ENCODE measurements around the gene ZDHHC23. TPM values are rescaled to one million over a fixed set of nuclear protein-coding genes. Genes with fewer than 3 reads are reported as not detected.

ZDHHC23 gene
- total RNA-seq, 2 donors from 2014 or later = 14.6 to 15.9 TPM

- WGBS, 2 experiments (ENCODE audit: insufficient coverage in 1 of 2, insufficient read length in 1 of 2) = 80 to 84% methylated on average over 1 to 2 of the region's 2 CpGs
- Mint-ChIP-seq H3K27me3 (ENCODE audit: insufficient read depth) (no peaks in the 10 kb centered on the region), H3K4me1 (no peaks in the 10 kb centered on the region), H3K27ac (no peak overlapping the region), H3K9me3 (peaks cover 24% of the 10 kb centered on the region), H3K36me3 (ENCODE audit: low read depth) (peaks cover 7% of the 10 kb centered on the region), H3K4me3 (no peak overlapping the region)
- H3K36me3 ChIP-seq (ENCODE audit: control insufficient read depth, insufficient read depth, low read length) = no peaks in the 10 kb centered on the region
- no peak overlapping the region for H3K4me3 ChIP-seq (ENCODE audit: low read length)
- no peak overlapping the region for H3K27ac ChIP-seq (ENCODE audit: low read depth, low read length)
- peaks cover 12% of the 10 kb centered on the region for H3K9me3 ChIP-seq (ENCODE audit: control insufficient read depth, low read length)
- no peaks in the 10 kb centered on the region for H3K4me1 ChIP-seq (ENCODE audit: control insufficient read depth, insufficient read depth, low read length)
- H3K27me3 ChIP-seq (ENCODE audit: control insufficient read depth, insufficient read depth, low read length, poor library complexity, severe bottlenecking) = no peaks in the 10 kb centered on the region
- no peak for DNase-seq
- TF ChIP-seq CTCF (conservative IDR thresholded peaks at IDR 0.05) = no peak
- no peak overlapping the region for H3K9ac ChIP-seq (ENCODE audit: extremely low read depth, low read length, poor library complexity, severe bottlenecking)
Measured at GRCh38 chr3:113968986-113969385, 21.2 kb downstream of the ZDHHC23 start.

- Histone ChIP-seq H3K36me3 (ENCODE audit: control insufficient read depth, insufficient read depth, low read length) (no peaks in the 10 kb centered on the region), H3K27me3 (ENCODE audit: control insufficient read depth, insufficient read depth, low read length, poor library complexity, severe bottlenecking) (no peaks in the 10 kb centered on the region), H3K4me3 (ENCODE audit: low read length) (no peak overlapping the region), H3K9ac (ENCODE audit: extremely low read depth, low read length, poor library complexity, severe bottlenecking) (no peak overlapping the region), H3K4me1 (ENCODE audit: control insufficient read depth, insufficient read depth, low read length) (no peaks in the 10 kb centered on the region), H3K27ac (ENCODE audit: low read depth, low read length) (no peak overlapping the region), H3K9me3 (ENCODE audit: control insufficient read depth, low read length) (peaks cover 20% of the 10 kb centered on the region)
- H3K27ac Mint-ChIP-seq = no peak overlapping the region
- H3K4me3 Mint-ChIP-seq = no peak overlapping the region
- peaks cover 21% of the 10 kb centered on the region for H3K9me3 Mint-ChIP-seq
- H3K36me3 Mint-ChIP-seq (ENCODE audit: low read depth) = peaks cover 17% of the 10 kb centered on the region
- no peaks in the 10 kb centered on the region for H3K4me1 Mint-ChIP-seq
- H3K27me3 Mint-ChIP-seq (ENCODE audit: insufficient read depth) = no peaks in the 10 kb centered on the region
- no peak for TF ChIP-seq CTCF (conservative IDR thresholded peaks at IDR 0.05)
- DNase-seq = no peak
- WGBS, 2 experiments (ENCODE audit: insufficient coverage in 1 of 2, insufficient read length in 1 of 2) = 87% methylated on average over 4 of the region's 4 CpGs; no CpG with 5 or more reads in 1 of the 2 experiments
Measured at GRCh38 chr3:113977822-113978221, 30.0 kb downstream of the ZDHHC23 start.

GRCh38 chr3:113979916-113980315 lies 32.1 kb downstream of the ZDHHC23 start:
- H3K9me3 Mint-ChIP-seq = peaks cover under 1% of the 10 kb centered on the region
- peaks cover 1% of the 10 kb centered on the region for H3K4me1 Mint-ChIP-seq
- H3K4me3 Mint-ChIP-seq = no peak overlapping the region
- H3K27ac ChIP-seq (ENCODE audit: low read depth, low read length) = no peak overlapping the region
- 85 to 100% methylated on average over 1 of the region's 1 CpG for WGBS, 2 experiments (ENCODE audit: insufficient coverage in 1 of 2, insufficient read length in 1 of 2)
- no peak overlapping the region for H3K9ac ChIP-seq (ENCODE audit: extremely low read depth, low read length, poor library complexity, severe bottlenecking)
- no peaks in the 10 kb centered on the region for H3K27me3 Mint-ChIP-seq (ENCODE audit: insufficient read depth)
- DNase-seq = no peak
- no peaks in the 10 kb centered on the region for H3K27me3 ChIP-seq (ENCODE audit: control insufficient read depth, insufficient read depth, low read length, poor library complexity, severe bottlenecking)
- H3K4me3 ChIP-seq (ENCODE audit: low read length) = no peak overlapping the region
- H3K36me3 ChIP-seq (ENCODE audit: control insufficient read depth, insufficient read depth, low read length) = no peaks in the 10 kb centered on the region
- H3K36me3 Mint-ChIP-seq (ENCODE audit: low read depth) = peaks cover 1% of the 10 kb centered on the region
- TF ChIP-seq CTCF (conservative IDR thresholded peaks at IDR 0.05) = no peak
- peaks cover 4% of the 10 kb centered on the region for H3K4me1 ChIP-seq (ENCODE audit: control insufficient read depth, insufficient read depth, low read length)
- no peak overlapping the region for H3K27ac Mint-ChIP-seq
- no peaks in the 10 kb centered on the region for H3K9me3 ChIP-seq (ENCODE audit: control insufficient read depth, low read length)

Data from endodermal cell (in vitro differentiated cells).